ENCODE data around the gene PRKG2.
A peak's percentile ranks its signal among the peaks of the same experiment; 100 is the strongest.
"Not testable (repeated sequence)": the region's sequence is repeated elsewhere in the genome, so short reads cannot be mapped to it uniquely, and the experiment has no call there.

PRKG2 gene

GRCh38 chr4:81214881-81215868 is at the start of gene PRKG2:
Gene PRKG2 (minus strand): TSS chr4:81215222. CDS start chr4:81205047, 10,175 bp downstream.
- no peak for DNase-seq

GRCh38 chr4:81260443-81261101 is 45.5 kb upstream of the PRKG2 start:
- no peak for DNase-seq

- DNase-seq = no peak
These were observed 44.0 kb upstream of the PRKG2 start for GRCh38 chr4:81258841-81259550.

- no peak for DNase-seq
These were observed 42.8 kb upstream of the PRKG2 start for GRCh38 chr4:81257816-81258215.

GRCh38 chr4:81257021-81257420 is 42.0 kb upstream of the PRKG2 start:
- DNase-seq = peak; percentile 48

GRCh38 chr4:81256059-81256970 is 41.3 kb upstream of the PRKG2 start:
- no peak for DNase-seq

GRCh38 chr4:81255524-81255923 is 40.5 kb upstream of the PRKG2 start:
- peak; percentile 64 for DNase-seq

- DNase-seq = no peak
These were observed 35.4 kb upstream of the PRKG2 start for GRCh38 chr4:81250430-81250829.

- DNase-seq = no peak
These were observed 30.4 kb upstream of the PRKG2 start for GRCh38 chr4:81245218-81246009.

GRCh38 chr4:81237791-81238190 is 22.8 kb upstream of the PRKG2 start:
- DNase-seq = no peak

GRCh38 chr4:81235982-81236749 is 21.1 kb upstream of the PRKG2 start:
- DNase-seq = no peak

- no peak for DNase-seq
These were observed 12.9 kb upstream of the PRKG2 start for GRCh38 chr4:81227968-81228367.

GRCh38 chr4:81227138-81227537 is 12.1 kb upstream of the PRKG2 start:
- no peak for DNase-seq

GRCh38 chr4:81225252-81225651 is 10.2 kb upstream of the PRKG2 start:
- no peak for DNase-seq

GRCh38 chr4:81222082-81222472 is 7.1 kb upstream of the PRKG2 start:
- DNase-seq = not testable (repeated sequence)

- DNase-seq = no peak
These were observed 6.5 kb upstream of the PRKG2 start for GRCh38 chr4:81221303-81222081.

GRCh38 chr4:81220271-81220670 is 5.2 kb upstream of the PRKG2 start:
- DNase-seq = no peak

GRCh38 chr4:81218206-81218605 is 3.2 kb upstream of the PRKG2 start:
- no peak for DNase-seq

GRCh38 chr4:81217779-81218178 is 2.8 kb upstream of the PRKG2 start:
- no peak for DNase-seq

- no peak for DNase-seq
These were observed 909 bp upstream of the PRKG2 start for GRCh38 chr4:81215931-81216330.

All from NCI-H226 (cell line).